GM21526 (cell line): Measurements from ENCODE around the gene FANCG.

Experiments
- ATAC-seq: cut with Tn5 transposase; IDR thresholded peaks from one replicate; pipeline ENCODE4 v1.9.1; 2021; ENCODE audit warnings: moderate library complexity; ENCODE audit not compliant: unreplicated experiment, low FRiP score

The FANCG gene

GRCh38 chr9:35027374-35027773 is 52.4 kb downstream of the FANCG start:
- ATAC-seq, result no peak

DNA sequence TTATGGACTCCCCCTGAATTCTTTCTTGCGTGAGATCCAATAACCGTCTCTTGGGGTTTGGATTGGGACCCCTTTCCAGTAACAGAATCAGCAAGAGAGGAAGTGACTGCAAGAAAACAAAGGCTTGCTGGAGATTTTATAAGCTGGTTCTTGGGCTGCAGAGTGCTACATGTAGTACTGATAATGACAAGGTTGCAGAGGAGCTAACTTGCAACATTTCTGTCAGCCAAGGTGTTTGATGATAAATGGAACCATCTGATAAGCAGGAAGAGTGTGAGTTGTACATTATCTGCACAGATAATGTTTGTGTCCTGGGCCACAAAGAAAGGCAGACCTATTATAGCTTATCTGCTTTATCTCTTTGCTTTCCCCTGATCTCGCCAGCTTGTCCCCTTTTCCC is 53.1 kb downstream of the FANCG start:
- no peak for ATAC-seq
